GM04504 (cell line): Measurements from ENCODE around the gene NHLH1.
A peak's percentile ranks its signal among the peaks of the same experiment; 100 is the strongest.

Experiments used
- DNase-seq: peaks from one replicate; pipeline ENCODE4 v3.0.0-alpha.2; 2012; ENCODE audit warnings: low read depth

Gene NHLH1

GRCh38 chr1:160366731-160367515 lies at the start of gene NHLH1:
NHLH1 (plus strand) TSS chr1:160367071; CDS start chr1:160370732, 3,661 bp downstream.
- no peak for DNase-seq

GRCh38 chr1:160322831-160323230 lies 44.0 kb upstream of the NHLH1 start:
- DNase-seq, result no peak

GRCh38 chr1:160325252-160325651 lies 41.6 kb upstream of the NHLH1 start:
- no peak for DNase-seq

DNA sequence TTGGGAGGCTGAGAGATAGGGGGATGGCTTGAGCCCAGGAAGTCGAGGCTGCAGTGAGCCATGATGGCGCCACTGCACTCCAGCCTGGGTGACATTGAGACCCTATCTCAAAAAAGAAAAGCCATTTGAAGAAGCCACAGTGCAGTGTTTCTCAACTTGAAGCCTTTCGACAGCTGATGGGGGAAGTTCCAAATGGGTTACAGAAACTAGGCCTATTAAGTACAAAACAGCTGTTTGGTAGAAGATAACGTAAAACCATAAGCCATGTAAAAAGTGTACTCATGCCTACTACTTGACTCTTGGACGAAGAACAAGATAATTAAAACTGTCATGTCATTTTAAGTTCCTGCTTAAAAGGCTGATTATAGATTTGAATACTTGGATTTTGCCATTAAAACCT lies 40.5 kb upstream of the NHLH1 start:
- no peak for DNase-seq

- DNase-seq, result no peak
Observed at GRCh38 chr1:160328184-160328583, 38.7 kb upstream of the NHLH1 start.

GRCh38 chr1:160330119-160330518 lies 36.8 kb upstream of the NHLH1 start:
- no peak for DNase-seq

DNA sequence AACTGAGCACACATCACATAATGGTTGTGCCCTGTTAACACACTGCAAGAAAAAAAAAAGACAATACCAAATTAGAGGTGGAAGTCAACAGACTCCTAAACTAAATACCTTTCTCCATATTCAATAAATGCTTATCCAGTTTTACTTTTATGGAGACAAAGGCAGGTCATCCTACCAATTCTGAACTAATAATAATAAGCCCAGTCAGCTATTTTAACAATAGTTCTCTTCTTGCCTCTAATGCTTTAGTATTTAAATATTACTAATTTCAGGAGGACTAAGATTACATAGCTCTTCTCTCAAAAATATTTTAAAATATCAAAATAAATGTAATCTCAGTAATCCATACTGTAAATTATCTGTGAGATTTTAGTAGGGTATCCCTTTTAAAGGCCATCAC lies 34.4 kb upstream of the NHLH1 start:
- DNase-seq, result no peak

DNA sequence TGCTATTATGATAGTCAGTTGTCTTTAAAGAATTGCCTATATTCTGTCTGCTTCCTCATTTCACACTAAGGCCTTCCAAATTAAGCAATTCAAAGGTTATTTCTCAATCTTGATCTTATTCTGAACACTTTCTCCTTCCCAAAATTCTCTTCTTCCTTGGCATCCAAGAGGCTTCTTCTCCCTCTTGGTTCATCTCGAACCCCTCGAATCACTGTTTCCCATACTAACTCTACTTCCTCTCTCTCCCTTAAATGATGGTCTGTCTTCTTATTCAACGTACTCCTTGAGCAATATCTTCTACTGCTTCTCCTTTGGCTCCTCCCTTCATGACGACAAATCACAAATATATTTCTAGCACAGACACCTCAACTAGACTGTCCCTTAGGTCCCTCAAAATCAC lies 28.3 kb upstream of the NHLH1 start:
- DNase-seq, result no peak

GRCh38 chr1:160340146-160340545 lies 26.7 kb upstream of the NHLH1 start:
- no peak for DNase-seq

GRCh38 chr1:160340866-160341265 lies 26.0 kb upstream of the NHLH1 start:
- DNase-seq, result no peak

GRCh38 chr1:160342526-160342925 lies 24.3 kb upstream of the NHLH1 start:
- DNase-seq, result no peak

DNA sequence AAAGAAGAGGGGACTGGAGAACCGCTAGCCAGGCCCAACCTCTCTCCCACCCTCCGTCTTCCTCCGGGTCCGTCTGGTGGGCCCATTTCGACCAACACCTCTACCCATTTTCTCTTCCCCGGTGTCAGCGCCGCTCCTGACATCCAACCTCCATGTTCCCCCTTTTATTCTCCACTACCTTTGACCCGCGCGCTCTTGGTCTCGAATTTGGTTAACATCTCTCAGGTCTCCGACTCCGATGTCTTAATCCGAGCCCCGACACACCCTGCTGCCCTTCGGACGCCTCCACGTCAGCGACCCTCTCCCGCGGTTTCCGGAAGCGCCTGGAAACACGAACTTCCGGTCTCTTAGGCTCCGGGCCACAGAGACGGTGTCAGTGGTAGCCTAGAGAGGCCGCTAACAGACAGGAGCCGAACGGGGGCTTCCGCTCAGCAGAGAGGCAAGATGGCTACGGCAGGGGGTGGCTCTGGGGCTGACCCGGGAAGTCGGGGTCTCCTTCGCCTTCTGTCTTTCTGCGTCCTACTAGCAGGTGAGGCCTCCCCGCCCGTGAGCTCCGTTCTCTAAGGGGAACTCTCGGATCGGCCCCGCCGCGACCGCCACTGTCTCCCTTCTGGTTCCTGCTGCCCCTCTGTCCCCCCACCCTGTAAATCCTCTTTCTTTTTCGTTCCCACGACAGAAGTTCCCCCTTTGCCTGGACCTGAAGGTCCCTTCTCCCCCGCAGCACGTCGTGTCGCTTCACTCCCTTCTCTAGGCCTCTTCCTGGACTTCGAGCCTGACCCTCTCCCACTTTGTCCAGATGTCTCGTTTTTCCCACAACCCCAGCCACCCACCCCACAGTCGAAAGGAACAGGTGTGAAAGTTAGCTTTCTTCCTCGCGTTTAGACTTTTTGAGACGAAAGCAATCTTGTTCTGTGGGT lies 23.7 kb upstream of the NHLH1 start, which contains the start of the genes COPA and NCSTN:
TSS of gene COPA (minus strand) at position 298 of the 917 bp plus-strand sequence. CDS start at position 218, 80 bp downstream.
TSS of gene NCSTN (plus strand) at position 431 of the 917 bp plus-strand sequence. CDS start at position 445, 14 bp downstream.
- peak; percentile 91 for DNase-seq

DNA sequence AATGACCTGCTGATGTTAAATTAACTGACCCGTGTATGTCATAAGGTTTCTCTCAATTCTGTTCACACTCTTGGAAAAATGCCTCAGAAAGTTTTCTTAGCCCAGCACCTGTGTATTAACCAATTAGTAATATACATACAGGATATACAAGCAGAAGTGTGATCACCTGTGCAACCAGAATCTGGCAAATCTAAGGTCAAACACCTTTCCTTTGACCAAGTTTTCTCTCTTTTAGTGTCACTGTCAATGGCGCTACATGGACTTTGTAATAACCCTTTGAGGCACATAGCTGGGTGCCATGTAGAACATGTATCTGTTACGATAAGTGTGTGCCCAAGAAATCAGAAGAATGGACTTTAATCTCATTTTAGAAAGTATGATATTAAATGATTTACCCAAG lies 22.6 kb upstream of the NHLH1 start:
- no peak for DNase-seq

DNA sequence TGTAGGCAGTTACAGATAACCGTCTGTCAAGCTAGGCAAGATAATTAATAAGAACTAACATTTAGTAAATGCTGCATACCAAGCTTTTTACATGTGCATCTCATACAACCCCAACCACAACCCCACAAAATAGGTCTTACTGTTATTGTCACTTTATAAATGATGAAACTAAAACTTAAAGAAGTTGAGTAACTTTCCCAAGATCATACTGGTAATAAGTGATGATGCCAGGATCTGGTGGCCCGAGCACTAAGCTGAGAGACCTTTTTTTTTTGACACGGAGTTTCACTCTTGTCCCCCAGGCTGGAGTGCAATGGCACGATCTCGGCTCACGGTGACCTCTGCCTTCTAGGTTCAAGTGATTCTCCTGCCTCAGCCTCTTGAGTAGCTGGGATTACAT lies 21.9 kb upstream of the NHLH1 start:
- DNase-seq, result no peak

- DNase-seq, result no peak
Observed at GRCh38 chr1:160346463-160346862, 20.4 kb upstream of the NHLH1 start.

- no peak for DNase-seq
Observed at GRCh38 chr1:160346958-160347357, 19.9 kb upstream of the NHLH1 start.

GRCh38 chr1:160351629-160352028 lies 15.2 kb upstream of the NHLH1 start:
- no peak for DNase-seq

GRCh38 chr1:160352555-160352954 lies 14.3 kb upstream of the NHLH1 start:
- no peak for DNase-seq

DNA sequence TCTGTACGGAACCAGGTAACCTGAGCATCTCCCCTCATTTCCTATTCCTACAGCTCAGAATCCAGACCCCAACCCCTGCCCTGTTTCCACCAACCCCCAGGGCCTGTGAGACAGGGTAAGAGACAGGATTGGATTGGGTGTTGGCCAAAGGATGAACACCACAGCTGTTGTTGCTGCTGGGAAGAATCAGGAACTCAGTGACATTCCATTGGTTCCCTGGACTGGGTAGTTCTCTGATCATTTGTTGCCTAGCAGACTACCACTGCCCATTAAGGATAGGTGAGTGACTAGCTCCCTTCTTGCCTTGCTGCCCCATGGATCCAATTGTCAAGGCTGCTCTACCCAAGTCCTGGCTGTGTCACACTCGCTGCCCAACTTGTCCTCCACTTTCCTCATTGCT lies 13.6 kb upstream of the NHLH1 start:
- no peak for DNase-seq

DNA sequence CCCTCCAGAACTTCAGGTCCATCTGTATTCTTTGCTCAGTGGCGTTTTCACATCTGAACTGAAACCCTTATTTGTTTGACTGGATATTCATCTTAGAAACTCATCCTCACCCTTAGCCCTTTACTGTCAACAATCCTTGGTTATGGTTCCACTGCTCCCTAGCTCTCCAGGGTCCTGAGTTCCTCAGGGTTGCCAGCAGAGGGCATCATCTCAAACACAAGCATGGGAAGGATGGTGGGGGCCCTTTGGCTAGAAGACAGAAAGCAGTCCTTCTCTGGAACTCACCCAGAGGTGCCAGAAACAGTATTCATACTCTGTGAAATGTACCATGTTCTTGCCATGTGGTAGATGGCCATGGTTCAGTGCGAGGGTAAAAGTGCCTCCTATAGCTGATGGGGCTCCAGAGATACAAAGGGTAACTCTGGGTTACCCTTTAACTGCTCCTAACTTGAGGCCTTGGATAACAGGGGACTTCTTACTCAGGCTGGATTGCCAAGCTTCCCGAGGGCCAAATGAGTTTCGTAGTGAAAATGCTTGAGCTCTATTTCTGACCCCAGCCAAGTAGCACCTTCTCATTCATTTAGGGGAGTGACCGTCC lies 12.4 kb upstream of the NHLH1 start:
- DNase-seq, result no peak

GRCh38 chr1:160357286-160358002 lies 9.4 kb upstream of the NHLH1 start:
- DNase-seq, result no peak

DNA sequence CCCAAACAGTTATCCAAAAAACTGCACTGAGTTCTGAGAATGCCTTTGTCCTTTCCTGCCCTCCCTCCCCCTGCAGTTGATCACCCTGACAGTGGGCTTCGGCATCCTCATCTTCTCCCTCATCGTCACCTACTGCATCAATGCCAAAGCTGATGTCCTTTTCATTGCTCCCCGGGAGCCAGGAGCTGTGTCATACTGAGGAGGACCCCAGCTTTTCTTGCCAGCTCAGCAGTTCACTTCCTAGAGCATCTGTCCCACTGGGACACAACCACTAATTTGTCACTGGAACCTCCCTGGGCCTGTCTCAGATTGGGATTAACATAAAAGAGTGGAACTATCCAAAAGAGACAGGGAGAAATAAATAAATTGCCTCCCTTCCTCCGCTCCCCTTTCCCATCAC lies 8.8 kb upstream of the NHLH1 start:
- no peak for DNase-seq
